Measurements from ENCODE around the gene CCNT1.

DNA sequence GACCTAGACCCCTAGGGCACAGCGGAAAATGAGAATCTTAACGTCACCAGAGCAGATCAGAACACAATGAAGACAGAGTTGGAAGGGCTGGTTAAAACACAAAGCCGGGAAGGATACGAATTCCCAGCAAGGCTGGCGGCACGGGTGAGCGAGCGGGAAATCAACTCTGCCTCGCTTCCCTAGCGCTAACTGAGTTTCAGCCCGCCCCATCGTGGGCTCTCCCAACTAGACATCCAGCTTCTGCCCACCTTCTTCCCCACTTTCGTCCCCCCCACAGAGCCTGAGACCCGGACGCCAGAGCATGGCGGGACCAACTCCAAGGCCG lies 377 bp downstream of the CCNT1 start:
- TF ChIP-seq, protein P1, sequence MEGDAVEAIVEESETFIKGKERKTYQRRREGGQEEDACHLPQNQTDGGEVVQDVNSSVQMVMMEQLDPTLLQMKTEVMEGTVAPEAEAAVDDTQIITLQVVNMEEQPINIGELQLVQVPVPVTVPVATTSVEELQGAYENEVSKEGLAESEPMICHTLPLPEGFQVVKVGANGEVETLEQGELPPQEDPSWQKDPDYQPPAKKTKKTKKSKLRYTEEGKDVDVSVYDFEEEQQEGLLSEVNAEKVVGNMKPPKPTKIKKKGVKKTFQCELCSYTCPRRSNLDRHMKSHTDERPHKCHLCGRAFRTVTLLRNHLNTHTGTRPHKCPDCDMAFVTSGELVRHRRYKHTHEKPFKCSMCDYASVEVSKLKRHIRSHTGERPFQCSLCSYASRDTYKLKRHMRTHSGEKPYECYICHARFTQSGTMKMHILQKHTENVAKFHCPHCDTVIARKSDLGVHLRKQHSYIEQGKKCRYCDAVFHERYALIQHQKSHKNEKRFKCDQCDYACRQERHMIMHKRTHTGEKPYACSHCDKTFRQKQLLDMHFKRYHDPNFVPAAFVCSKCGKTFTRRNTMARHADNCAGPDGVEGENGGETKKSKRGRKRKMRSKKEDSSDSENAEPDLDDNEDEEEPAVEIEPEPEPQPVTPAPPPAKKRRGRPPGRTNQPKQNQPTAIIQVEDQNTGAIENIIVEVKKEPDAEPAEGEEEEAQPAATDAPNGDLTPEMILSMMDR (conservative IDR thresholded peaks at IDR 0.05; ENCODE audit: low read depth in 2 of 2): no peak
- TF ChIP-seq EZH2 (IDR thresholded peaks at IDR 0.05; ENCODE audit: low read depth, unreplicated experiment) (no peak), CREB1 (CRISPR knock-in tag; IDR thresholded peaks at IDR 0.05; ENCODE audit: low read depth) (no peak), POLR2AphosphoS5 (IDR thresholded peaks at IDR 0.05; ENCODE audit: low read depth) (no peak), JUNB (IDR thresholded peaks at IDR 0.05; ENCODE audit: unreplicated experiment) (no peak), EZH2phosphoT487 (IDR thresholded peaks at IDR 0.05; ENCODE audit: unreplicated experiment) (no peak)
- TF ChIP-seq, protein P2, sequence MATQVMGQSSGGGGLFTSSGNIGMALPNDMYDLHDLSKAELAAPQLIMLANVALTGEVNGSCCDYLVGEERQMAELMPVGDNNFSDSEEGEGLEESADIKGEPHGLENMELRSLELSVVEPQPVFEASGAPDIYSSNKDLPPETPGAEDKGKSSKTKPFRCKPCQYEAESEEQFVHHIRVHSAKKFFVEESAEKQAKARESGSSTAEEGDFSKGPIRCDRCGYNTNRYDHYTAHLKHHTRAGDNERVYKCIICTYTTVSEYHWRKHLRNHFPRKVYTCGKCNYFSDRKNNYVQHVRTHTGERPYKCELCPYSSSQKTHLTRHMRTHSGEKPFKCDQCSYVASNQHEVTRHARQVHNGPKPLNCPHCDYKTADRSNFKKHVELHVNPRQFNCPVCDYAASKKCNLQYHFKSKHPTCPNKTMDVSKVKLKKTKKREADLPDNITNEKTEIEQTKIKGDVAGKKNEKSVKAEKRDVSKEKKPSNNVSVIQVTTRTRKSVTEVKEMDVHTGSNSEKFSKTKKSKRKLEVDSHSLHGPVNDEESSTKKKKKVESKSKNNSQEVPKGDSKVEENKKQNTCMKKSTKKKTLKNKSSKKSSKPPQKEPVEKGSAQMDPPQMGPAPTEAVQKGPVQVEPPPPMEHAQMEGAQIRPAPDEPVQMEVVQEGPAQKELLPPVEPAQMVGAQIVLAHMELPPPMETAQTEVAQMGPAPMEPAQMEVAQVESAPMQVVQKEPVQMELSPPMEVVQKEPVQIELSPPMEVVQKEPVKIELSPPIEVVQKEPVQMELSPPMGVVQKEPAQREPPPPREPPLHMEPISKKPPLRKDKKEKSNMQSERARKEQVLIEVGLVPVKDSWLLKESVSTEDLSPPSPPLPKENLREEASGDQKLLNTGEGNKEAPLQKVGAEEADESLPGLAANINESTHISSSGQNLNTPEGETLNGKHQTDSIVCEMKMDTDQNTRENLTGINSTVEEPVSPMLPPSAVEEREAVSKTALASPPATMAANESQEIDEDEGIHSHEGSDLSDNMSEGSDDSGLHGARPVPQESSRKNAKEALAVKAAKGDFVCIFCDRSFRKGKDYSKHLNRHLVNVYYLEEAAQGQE (IDR thresholded peaks at IDR 0.05; ENCODE audit: unreplicated experiment): no peak
- TF ChIP-seq, protein P3, sequence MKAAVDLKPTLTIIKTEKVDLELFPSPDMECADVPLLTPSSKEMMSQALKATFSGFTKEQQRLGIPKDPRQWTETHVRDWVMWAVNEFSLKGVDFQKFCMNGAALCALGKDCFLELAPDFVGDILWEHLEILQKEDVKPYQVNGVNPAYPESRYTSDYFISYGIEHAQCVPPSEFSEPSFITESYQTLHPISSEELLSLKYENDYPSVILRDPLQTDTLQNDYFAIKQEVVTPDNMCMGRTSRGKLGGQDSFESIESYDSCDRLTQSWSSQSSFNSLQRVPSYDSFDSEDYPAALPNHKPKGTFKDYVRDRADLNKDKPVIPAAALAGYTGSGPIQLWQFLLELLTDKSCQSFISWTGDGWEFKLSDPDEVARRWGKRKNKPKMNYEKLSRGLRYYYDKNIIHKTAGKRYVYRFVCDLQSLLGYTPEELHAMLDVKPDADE (IDR thresholded peaks at IDR 0.05): no peak

Data from GM23338 (cell line).